Sigmoid colon (tissue), 4 donors: Measurements from ENCODE around the gene TRPM3.

Experiments used
- POLR2A ChIP-seq, 2 donors: fragments of 450-650 bp; IDR thresholded peaks; one replicate each; pipeline ENCODE4 v1.6.1; 2016; ENCODE audit warnings: antibody characterized with exemption in 2 of 2, mild to moderate bottlenecking in 2 of 2, moderate library complexity in 2 of 2
- POLR2AphosphoS5 ChIP-seq, 4 donors: sonication (generic); formaldehyde crosslinking; IDR thresholded peaks; one replicate each; pipeline ENCODE4 v1.6.1; 2017; ENCODE audit warnings: antibody characterized with exemption in 4 of 4
- TF ChIP-seq, protein P1 (sequence below), 4 experiments: fragments of 450-650 bp in 3 of 4; fragments of 200-600 bp in 1 of 4; IDR thresholded peaks; one replicate each; pipeline ENCODE4 v1.5.1; 2016 to 2019; ENCODE audit warnings: antibody characterized with exemption in 4 of 4, mild to moderate bottlenecking in 3 of 4, moderate library complexity in 2 of 4

- TF ChIP-seq POLR2A (IDR thresholded peaks at IDR 0.05) (no peak), POLR2AphosphoS5 (IDR thresholded peaks at IDR 0.05) (no peak)
- TF ChIP-seq, protein P1, sequence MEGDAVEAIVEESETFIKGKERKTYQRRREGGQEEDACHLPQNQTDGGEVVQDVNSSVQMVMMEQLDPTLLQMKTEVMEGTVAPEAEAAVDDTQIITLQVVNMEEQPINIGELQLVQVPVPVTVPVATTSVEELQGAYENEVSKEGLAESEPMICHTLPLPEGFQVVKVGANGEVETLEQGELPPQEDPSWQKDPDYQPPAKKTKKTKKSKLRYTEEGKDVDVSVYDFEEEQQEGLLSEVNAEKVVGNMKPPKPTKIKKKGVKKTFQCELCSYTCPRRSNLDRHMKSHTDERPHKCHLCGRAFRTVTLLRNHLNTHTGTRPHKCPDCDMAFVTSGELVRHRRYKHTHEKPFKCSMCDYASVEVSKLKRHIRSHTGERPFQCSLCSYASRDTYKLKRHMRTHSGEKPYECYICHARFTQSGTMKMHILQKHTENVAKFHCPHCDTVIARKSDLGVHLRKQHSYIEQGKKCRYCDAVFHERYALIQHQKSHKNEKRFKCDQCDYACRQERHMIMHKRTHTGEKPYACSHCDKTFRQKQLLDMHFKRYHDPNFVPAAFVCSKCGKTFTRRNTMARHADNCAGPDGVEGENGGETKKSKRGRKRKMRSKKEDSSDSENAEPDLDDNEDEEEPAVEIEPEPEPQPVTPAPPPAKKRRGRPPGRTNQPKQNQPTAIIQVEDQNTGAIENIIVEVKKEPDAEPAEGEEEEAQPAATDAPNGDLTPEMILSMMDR (IDR thresholded peaks at IDR 0.05), result no peak
Measured at GRCh38 chr9:70500793-70501192, 620.6 kb downstream of the TRPM3 start.
